ENCODE data around the gene MTF1. TPM values are rescaled to one million over a fixed set of nuclear protein-coding genes. Genes with fewer than 3 reads are reported as not detected.

Gene MTF1
- total RNA-seq, 2 donors from 2014 or later: 4.5 to 8.8 TPM

GRCh38 chr1:37844536-37844935 lies 14.9 kb downstream of the MTF1 start:
- no peak overlapping the region for H3K4me3 ChIP-seq
- H3K27ac ChIP-seq: no peak overlapping the region
- TF ChIP-seq POLR2A (IDR thresholded peaks at IDR 0.05) (no peak), POLR2AphosphoS5 (IDR thresholded peaks at IDR 0.05) (no peak), CTCF (IDR thresholded peaks at IDR 0.05) (no peak)
- no peaks in the 10 kb centered on the region for H3K4me1 ChIP-seq (replicated peaks)
- intact Hi-C loops (cut with DNase I): no loop called here
- H3K36me3 ChIP-seq: no peaks in the 10 kb centered on the region
- no peaks in the 10 kb centered on the region for H3K27me3 ChIP-seq (replicated peaks; ENCODE audit: insufficient read depth)
- DNase-seq (ENCODE audit: low spot score): no peak
- no peaks in the 10 kb centered on the region for H3K9me3 ChIP-seq

GRCh38 chr1:37841652-37842051 lies 17.7 kb downstream of the MTF1 start:
- no peak for DNase-seq (ENCODE audit: low spot score)
- H3K36me3 ChIP-seq: no peaks in the 10 kb centered on the region
- no peak overlapping the region for H3K27ac ChIP-seq
- TF ChIP-seq POLR2A (IDR thresholded peaks at IDR 0.05) (no peak), POLR2AphosphoS5 (IDR thresholded peaks at IDR 0.05) (no peak), CTCF (IDR thresholded peaks at IDR 0.05) (no peak)
- no peaks in the 10 kb centered on the region for H3K27me3 ChIP-seq (replicated peaks; ENCODE audit: insufficient read depth)
- no peaks in the 10 kb centered on the region for H3K9me3 ChIP-seq
- no peak overlapping the region for H3K4me3 ChIP-seq
- H3K4me1 ChIP-seq (replicated peaks): no peaks in the 10 kb centered on the region
- 90% methylated on average over 3 of the region's 3 CpGs for WGBS
- intact Hi-C loops (cut with DNase I): no loop called here

GRCh38 chr1:37840711-37841110 lies 18.7 kb downstream of the MTF1 start:
- no peaks in the 10 kb centered on the region for H3K4me1 ChIP-seq (replicated peaks)
- H3K27me3 ChIP-seq (replicated peaks; ENCODE audit: insufficient read depth): no peaks in the 10 kb centered on the region
- TF ChIP-seq POLR2A (IDR thresholded peaks at IDR 0.05) (no peak), POLR2AphosphoS5 (IDR thresholded peaks at IDR 0.05) (no peak), CTCF (IDR thresholded peaks at IDR 0.05) (no peak)
- DNase-seq (ENCODE audit: low spot score): no peak
- H3K36me3 ChIP-seq: no peaks in the 10 kb centered on the region
- no peaks in the 10 kb centered on the region for H3K9me3 ChIP-seq
- intact Hi-C loops (cut with DNase I): no loop called here
- H3K27ac ChIP-seq: no peak overlapping the region
- 73% methylated on average over 1 of the region's 1 CpG for WGBS
- H3K4me3 ChIP-seq: no peak overlapping the region

GRCh38 chr1:37839676-37840075 lies 19.7 kb downstream of the MTF1 start:
- H3K4me3 ChIP-seq: no peak overlapping the region
- no peaks in the 10 kb centered on the region for H3K27me3 ChIP-seq (replicated peaks; ENCODE audit: insufficient read depth)
- DNase-seq (ENCODE audit: low spot score): no peak
- WGBS: 95% methylated on average over 10 of the region's 10 CpGs
- no peaks in the 10 kb centered on the region for H3K9me3 ChIP-seq
- H3K36me3 ChIP-seq: no peaks in the 10 kb centered on the region
- H3K27ac ChIP-seq: no peak overlapping the region
- no peak for TF ChIP-seq POLR2AphosphoS5 (IDR thresholded peaks at IDR 0.05)
- H3K4me1 ChIP-seq (replicated peaks): no peaks in the 10 kb centered on the region
- intact Hi-C loops (cut with DNase I): no loop called here

GRCh38 chr1:37836788-37837187 lies 22.6 kb downstream of the MTF1 start:
- WGBS: 61% methylated on average over 3 of the region's 3 CpGs
- H3K27me3 ChIP-seq (replicated peaks; ENCODE audit: insufficient read depth): no peaks in the 10 kb centered on the region
- DNase-seq (ENCODE audit: low spot score): no peak
- H3K36me3 ChIP-seq: no peaks in the 10 kb centered on the region
- no peaks in the 10 kb centered on the region for H3K4me1 ChIP-seq (replicated peaks)
- no peak overlapping the region for H3K27ac ChIP-seq
- H3K4me3 ChIP-seq: no peak overlapping the region
- no peaks in the 10 kb centered on the region for H3K9me3 ChIP-seq
- TF ChIP-seq CTCF (IDR thresholded peaks at IDR 0.05) (no peak), POLR2AphosphoS5 (IDR thresholded peaks at IDR 0.05) (no peak), POLR2A (IDR thresholded peaks at IDR 0.05) (no peak)
- intact Hi-C loops (cut with DNase I): no loop called here

Data from prostate gland (tissue), 2 donors.